Measurements from ENCODE around the gene FIBP. TPM values are rescaled to one million over a fixed set of nuclear protein-coding genes. Genes with fewer than 3 reads are reported as not detected.

The FIBP gene
- total RNA-seq, 4 donors from 2014 or later = 53.4 to 82.6 (median 75.9) TPM

DNA sequence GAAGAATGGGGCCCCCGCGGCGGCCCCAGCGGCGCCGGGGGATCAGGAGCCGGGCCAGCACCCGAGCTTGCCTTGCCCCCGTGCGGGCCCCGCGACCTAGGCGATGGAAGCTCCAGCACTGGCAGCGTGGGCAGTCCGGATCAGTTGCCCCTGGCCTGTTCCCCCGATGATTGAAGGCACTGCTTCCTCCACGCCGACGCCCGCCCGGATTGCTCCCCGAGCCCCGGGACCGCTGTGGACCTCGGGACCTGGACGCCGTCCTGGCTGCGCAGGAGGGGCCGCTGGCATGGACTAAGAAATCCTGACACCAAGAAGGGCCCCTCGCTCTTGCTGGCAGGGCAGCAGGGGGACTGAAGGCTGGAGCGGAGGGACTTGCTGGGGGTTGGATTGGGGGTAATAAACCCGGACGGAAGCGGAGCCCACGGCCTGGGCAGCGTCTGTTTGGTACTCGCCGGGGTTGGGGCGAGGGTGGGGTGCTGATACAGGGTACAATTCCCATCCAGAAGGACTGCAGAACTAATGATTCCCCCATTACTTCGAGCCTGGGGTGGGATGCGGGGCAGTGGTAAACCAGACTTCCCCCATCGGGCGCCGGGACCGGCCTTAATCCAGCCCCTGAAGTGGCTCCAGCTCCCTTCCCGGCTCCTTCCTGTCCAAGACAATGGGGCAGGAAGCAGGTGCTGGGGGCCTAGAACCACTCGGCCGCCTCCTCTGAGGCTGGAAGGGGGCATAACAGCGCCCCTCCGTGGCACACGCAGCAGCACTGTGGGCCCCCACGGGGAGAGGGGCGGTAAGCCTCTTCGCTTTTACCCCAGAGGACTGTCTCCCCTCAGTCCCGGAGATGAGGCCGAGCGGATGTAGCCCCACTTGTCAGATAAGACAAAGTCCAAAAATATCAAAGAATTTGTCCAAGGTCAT lies 3.2 kb upstream of the FIBP start:
- H3K36me3 ChIP-seq = no peaks in the 10 kb centered on the region
- H3K27ac ChIP-seq = peak overlapping the region; percentile 95 to 99 (median 97)
- DNase-seq = no peak
- 5% methylated on average over 54 of the region's 57 CpGs; no CpG with 5 or more reads in 1 of the 2 donors for WGBS, 2 donors (ENCODE audit: low coverage in 1 of 2)
- H3K9me3 ChIP-seq = no peaks in the 10 kb centered on the region
- in situ Hi-C loops (cut with MboI; ENCODE audit: low pct_ligation_motif_present in 1 of 4, low pct_unique_long_range_greater_than_20kb in 1 of 4, low sequenced_read_pairs in 3 of 4) = loop anchor here in 2 of 4 donors (25.0 kb wide), 1 partner anchor 96 kb away; no protein-coding TSS in a partner anchor
- TF ChIP-seq CTCF (IDR thresholded peaks at IDR 0.05) (no peak), POLR2A (IDR thresholded peaks at IDR 0.05) (peak; percentile 17), POLR2AphosphoS5 (IDR thresholded peaks at IDR 0.05) (peak in 1 of 3 donors; percentile 22)
- intact Hi-C loops (cut with DNase I; ENCODE audit: low total_unique reads) = no loop called here
- H3K4me3 ChIP-seq = peak overlapping the region; percentile 45 to 79 (median 69)
- H3K27me3 ChIP-seq = no peaks in the 10 kb centered on the region
- H3K4me1 ChIP-seq = peaks cover 39 to 72% (median 58%) of the 10 kb centered on the region in 4 donors

GRCh38 chr11:65890324-65891218 lies 2.3 kb upstream of the FIBP start, which contains the start of gene CCDC85B:
Gene CCDC85B (plus strand): TSS chr11:65890673. CDS start chr11:65890784, 111 bp downstream.
- peak in 3 of 5 experiments; percentile 11 to 48 (median 31) for TF ChIP-seq CTCF (IDR thresholded peaks at IDR 0.05)
- peak; percentile 86 to 97 (median 95) for TF ChIP-seq POLR2AphosphoS5 (IDR thresholded peaks at IDR 0.05)
- peak; percentile 81 for TF ChIP-seq POLR2A (IDR thresholded peaks at IDR 0.05)
- TF ChIP-seq EP300 (IDR thresholded peaks at IDR 0.05; ENCODE audit: low read depth) = no peak
- in situ Hi-C loops (cut with MboI; ENCODE audit: low pct_ligation_motif_present in 1 of 4, low pct_unique_long_range_greater_than_20kb in 1 of 4, low sequenced_read_pairs in 3 of 4) = loop anchor here in 2 of 4 donors (25.0 kb wide), 1 partner anchor 97 kb away; no protein-coding TSS in a partner anchor
- H3K4me1 ChIP-seq = peaks cover 39 to 73% (median 58%) of the 10 kb centered on the region in 4 donors
- H3K9me3 ChIP-seq = no peaks in the 10 kb centered on the region
- H3K4me3 ChIP-seq = peak within 1 kb of the TSS; percentile 45 to 79 (median 69)
- H3K27me3 ChIP-seq = no peaks in the 10 kb centered on the region
- H3K27ac ChIP-seq = peak within 1 kb of the TSS; percentile 95 to 99 (median 97)
- H3K36me3 ChIP-seq = no peaks in the 10 kb centered on the region
- 1% methylated on average over 27 of the region's 94 CpGs; no CpG with 5 or more reads in 1 of the 2 donors for WGBS, 2 donors (ENCODE audit: low coverage in 1 of 2)
- intact Hi-C loops (cut with DNase I; ENCODE audit: low total_unique reads) = no loop called here
- peak; percentile 99 for DNase-seq

DNA sequence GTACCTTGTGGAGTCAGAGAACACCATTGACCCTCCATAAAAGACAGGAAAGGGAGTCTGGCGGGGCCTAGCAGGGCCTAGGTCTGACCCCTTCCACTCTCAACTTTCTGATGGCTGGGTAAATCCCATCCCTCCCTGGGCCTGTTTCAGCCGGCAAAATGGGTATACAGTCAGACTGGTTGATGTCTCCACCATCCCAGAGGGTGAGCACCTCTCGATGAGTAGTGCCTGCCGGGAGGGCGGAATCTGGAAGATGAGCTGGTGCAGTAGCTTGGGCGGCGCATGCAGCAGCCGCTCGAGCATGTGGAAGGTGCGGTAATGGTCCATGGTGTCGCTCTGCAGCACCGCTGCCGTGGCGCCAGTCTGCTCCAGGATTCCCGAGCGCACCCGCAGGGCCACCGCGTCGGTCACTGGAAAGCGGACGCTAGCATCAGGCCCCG lies 528 bp downstream of the FIBP start:
- in situ Hi-C loops (cut with MboI; ENCODE audit: low pct_ligation_motif_present in 1 of 4, low pct_unique_long_range_greater_than_20kb in 1 of 4, low sequenced_read_pairs in 3 of 4) = loop anchor here in 3 of 4 donors (10.0 to 25.0 kb wide), 2 partner anchors 97 to 100 kb away; no protein-coding TSS in a partner anchor

More for the DNA sequence above, 528 bp downstream of the FIBP start:
- 5% methylated on average over 21 of the region's 23 CpGs; no CpG with 5 or more reads in 1 of the 2 donors for WGBS, 2 donors (ENCODE audit: low coverage in 1 of 2)
- no peaks in the 10 kb centered on the region for H3K9me3 ChIP-seq
- intact Hi-C loops (cut with DNase I; ENCODE audit: low total_unique reads) = loop anchor here (2.0 kb wide), 1 partner anchor 31 kb away; the partner anchor contains the start of genes C11orf68 and DRAP1
- peaks cover 31 to 65% (median 49%) of the 10 kb centered on the region in 4 donors for H3K4me1 ChIP-seq
- TF ChIP-seq POLR2AphosphoS5 (IDR thresholded peaks at IDR 0.05) = no peak
- no peak for TF ChIP-seq POLR2A (IDR thresholded peaks at IDR 0.05)
- no peak for TF ChIP-seq EP300 (IDR thresholded peaks at IDR 0.05; ENCODE audit: low read depth)
- no peak for TF ChIP-seq CTCF (IDR thresholded peaks at IDR 0.05)
- H3K27me3 ChIP-seq = no peaks in the 10 kb centered on the region
- peak overlapping the region; percentile 50 to 79 (median 54) for H3K4me3 ChIP-seq
- peaks cover 0 to 5% (median 0%) of the 10 kb centered on the region in 4 donors for H3K36me3 ChIP-seq
- no peak for DNase-seq
- peak overlapping the region; percentile 95 to 99 (median 97) for H3K27ac ChIP-seq
